Measurements from ENCODE around the gene USP54.

- TF ChIP-seq EZH2phosphoT487 (IDR thresholded peaks at IDR 0.05; ENCODE audit: insufficient read depth, low read depth), result no peak
- TF ChIP-seq EZH2 (IDR thresholded peaks at IDR 0.05; ENCODE audit: insufficient read depth, poor library complexity, severe bottlenecking), result no peak
These were observed 119.9 kb downstream of the USP54 start for GRCh38 chr10:73471226-73471625.

Data from GM23248 (cell line).